GM12878 (cell line): ENCODE measurements around the gene CTDNEP1. TPM values are rescaled to one million over a fixed set of nuclear protein-coding genes. Genes with fewer than 3 reads are reported as not detected.

Experiments
- ATAC-seq: fragments of 200-7000 bp; cut with Tn5 transposase; 3 replicates; pipeline ENCODE4 v1.9.1; 2020; ENCODE audit warnings: mild to moderate bottlenecking, moderate library complexity
- BruUV-seq: library from RNA; stranded (reverse); fragments of 400-500 nt; replicated peaks from 2 replicates; lab custom pipeline; 2021; lab: Mats Ljungman, UMichigan
- CTCF ChIA-PET: fragments of 300-600 bp; sonication (Branson Sonifier 250); formaldehyde crosslinking; extraction: SDS; loops from one replicate; lab custom pipeline; 2021; ENCODE audit warnings: inconsistent platforms; lab: Yijun Ruan, JAX
- POLR2A ChIA-PET: fragments of 350-600 bp; formaldehyde crosslinking; extraction: SDS; loops from one replicate; lab custom pipeline; 2021; ENCODE audit warnings: inconsistent platforms; lab: Charles Lee
- RAD21 ChIA-PET: fragments of 300-600 bp; sonication (Branson Sonifier 250); formaldehyde crosslinking; loops from one replicate; lab custom pipeline; 2023; ENCODE audit warnings: antibody characterized with exemption; ENCODE audit not compliant: unreplicated experiment; lab: Charles Lee
- SMC1A ChIA-PET: fragments of 300-600 bp; sonication (Branson Sonifier 250); formaldehyde crosslinking; loops from one replicate; lab custom pipeline; 2023; ENCODE audit not compliant: unreplicated experiment, uncharacterized antibody; lab: Charles Lee
- DNase-seq: peaks from one replicate; pipeline ENCODE4 v3.0.0-alpha.2; 2011; ENCODE audit warnings: low read depth, low spot score
- FAIRE-seq: peaks from 3 replicates; lab custom pipeline; 2011; peaks lifted over from hg19 to GRCh38; lab: Jason Lieb, UNC
- H2AFZ ChIP-seq: 2 replicates; pipeline ENCODE4 v1.6.0; 2011; ENCODE audit warnings: low read depth, low read length, control low read depth; ENCODE audit not compliant: control insufficient read depth
- H3K27ac ChIP-seq: 2 replicates; pipeline ENCODE4 v1.5.1; 2011; ENCODE audit warnings: control low read depth; ENCODE audit not compliant: control insufficient read depth, insufficient read depth
- H3K27me3 ChIP-seq, 2 experiments: replicated peaks in 1 of 2; 2 replicates each; pipeline versions ENCODE4 v1.6.0 to v1.6.1; 2011; ENCODE audit warnings: low read length in 1 of 2; ENCODE audit not compliant: control insufficient read depth in 2 of 2, insufficient read depth in 2 of 2
- H3K36me3 ChIP-seq, 2 experiments: 2 replicates each; pipeline ENCODE4 v1.5.1; 2011; ENCODE audit warnings: low read length in 1 of 2; ENCODE audit not compliant: control insufficient read depth in 2 of 2, insufficient read depth in 2 of 2
- H3K4me1 ChIP-seq: 2 replicates; pipeline ENCODE4 v1.6.1; 2011; ENCODE audit warnings: mild to moderate bottlenecking, low read length, moderate library complexity, mixed read lengths; ENCODE audit not compliant: control insufficient read depth, insufficient read depth
- H3K4me2 ChIP-seq: 2 replicates; pipeline ENCODE4 v1.6.0; 2011; ENCODE audit warnings: control low read depth; ENCODE audit not compliant: control insufficient read depth, insufficient read depth
- H3K4me3 ChIP-seq: fragments of 200-600 bp; sonication (generic); 2 replicates; pipeline ENCODE4 v1.5.1; 2016
- H3K79me2 ChIP-seq: 2 replicates; pipeline ENCODE4 v1.6.0; 2011; ENCODE audit warnings: low read length; ENCODE audit not compliant: control insufficient read depth, insufficient read depth
- H3K9ac ChIP-seq: 2 replicates; pipeline ENCODE4 v1.8.0; 2011; ENCODE audit warnings: low read length, control low read depth, mixed read lengths; ENCODE audit not compliant: control insufficient read depth, insufficient read depth
- H3K9me3 ChIP-seq: replicated peaks from 3 replicates; pipeline ENCODE4 v1.5.1; 2011; ENCODE audit warnings: mild to moderate bottlenecking, low read length; ENCODE audit not compliant: control insufficient read depth, insufficient read depth
- H4K20me1 ChIP-seq: 2 replicates; pipeline ENCODE4 v1.6.0; 2011; ENCODE audit not compliant: control insufficient read depth, insufficient read depth
- BACH1 ChIP-seq: fragments of 450-650 bp; IDR thresholded peaks from 2 replicates; pipeline ENCODE4 v1.6.1; 2017; ENCODE audit warnings: mild to moderate bottlenecking, borderline replicate concordance
- CBX5 ChIP-seq: sonication (generic); IDR thresholded peaks from 2 replicates; pipeline ENCODE4 v1.6.1; 2016; ENCODE audit warnings: low read depth, moderate library complexity, mild to moderate bottlenecking, inconsistent platforms
- CREB1 ChIP-seq: IDR thresholded peaks from 2 replicates; pipeline ENCODE4 v1.6.1; 2012; ENCODE audit warnings: low read depth, mild to moderate bottlenecking, inconsistent platforms
- DPF2 ChIP-seq: fragments of 450-650 bp; IDR thresholded peaks from 2 replicates; pipeline ENCODE4 v1.6.1; 2017; ENCODE audit warnings: mild to moderate bottlenecking
- EED ChIP-seq: sonication (generic); IDR thresholded peaks from 2 replicates; pipeline ENCODE4 v1.6.1; 2016; ENCODE audit warnings: antibody characterized with exemption, low read depth
- FOXK2 ChIP-seq: fragments of 450-650 bp; IDR thresholded peaks from 2 replicates; pipeline ENCODE4 v1.6.1; 2017; ENCODE audit warnings: mild to moderate bottlenecking, moderate library complexity
- IKZF2 ChIP-seq, 2 experiments: fragments of 450-650 bp; IDR thresholded peaks; 2 replicates each; pipeline ENCODE4 v1.6.1; 2017; ENCODE audit warnings: mild to moderate bottlenecking in 2 of 2, moderate library complexity in 2 of 2
- MYC ChIP-seq: IDR thresholded peaks from 2 replicates; pipeline ENCODE4 v1.6.1; 2011; ENCODE audit warnings: mild to moderate bottlenecking, low read length, moderate library complexity, inconsistent platforms; ENCODE audit not compliant: insufficient read depth, insufficient replicate concordance, insufficient read length, severe bottlenecking
- NFIC ChIP-seq: IDR thresholded peaks from 2 replicates; pipeline ENCODE4 v1.6.1; 2012; ENCODE audit warnings: low read depth, mild to moderate bottlenecking, inconsistent platforms, low read length, moderate library complexity
- PAX5 ChIP-seq: IDR thresholded peaks from 2 replicates; pipeline ENCODE4 v1.6.1; 2011; ENCODE audit warnings: low read depth, low read length, borderline replicate concordance
- RUNX3 ChIP-seq: IDR thresholded peaks from 2 replicates; pipeline ENCODE4 v1.6.1; 2012; ENCODE audit warnings: low read length, inconsistent platforms
- SPI1 ChIP-seq: IDR thresholded peaks from 2 replicates; pipeline ENCODE4 v1.6.1; 2011; ENCODE audit warnings: low read depth, mild to moderate bottlenecking, low read length, moderate library complexity, borderline replicate concordance; ENCODE audit not compliant: insufficient read depth
- SRF ChIP-seq, 2 experiments: IDR thresholded peaks; 2 replicates each; pipeline ENCODE4 v1.6.1; 2011; ENCODE audit warnings: low read depth in 2 of 2, low read length in 2 of 2, mild to moderate bottlenecking in 1 of 2, moderate library complexity in 1 of 2
- TCF7 ChIP-seq: IDR thresholded peaks from 2 replicates; pipeline ENCODE4 v1.6.1; 2014; ENCODE audit warnings: antibody characterized with exemption, borderline replicate concordance
- WRNIP1 ChIP-seq: IDR thresholded peaks from 2 replicates; pipeline ENCODE4 v1.6.1; 2011; ENCODE audit warnings: low read depth, low read length, improper control_type of control experiment, borderline replicate concordance
- YBX1 ChIP-seq: fragments of 450-650 bp; IDR thresholded peaks from 2 replicates; pipeline ENCODE4 v1.6.1; 2016; ENCODE audit warnings: antibody characterized with exemption
- WGBS: methylation state at CpG from one replicate; pipeline ENCODE4 v1.1.6; 2016; ENCODE audit warnings: low lambda C conversion rate; ENCODE audit not compliant: insufficient replicate concordance, insufficient coverage; ENCODE audit errors: missing lambda C conversion rate; 5-methylcytosine and 5-hydroxymethylcytosine counted together
- in situ Hi-C: fragments of 300-500 bp; cut with MboI; formaldehyde crosslinking; loops from 9 replicates; pipeline ENCODE4 v1.14.3; 2018; ENCODE audit warnings: mixed read lengths
- intact Hi-C: fragments of 100-400 bp; cut with micrococcal nuclease; formaldehyde crosslinking; loops from one replicate; pipeline ENCODE4 v1.14.2; 2022; ENCODE audit not compliant: unreplicated experiment
- polyA plus RNA-seq, 11 experiments: library from polyadenylated mRNA; depleted of rRNA in 4 of 11; unstranded in 6 of 11; stranded (reverse) in 5 of 11; fragments of >200 nt; fragmentation: Nextera tagmentation in 4 of 11; fragmentation: Illumina TruSeq in 1 of 11; extraction: Ambion mirVana in 4 of 11; extraction: Trizol in 1 of 11; gene quantifications; 1 replicate in 1 of 11; 2 replicates in 10 of 11; pipeline versions ENCODE4 v1.2.1 to v1.2.3, GENCODE V29; 2011 to 2016; ENCODE audit warnings: inconsistent platforms in 2 of 11, missing spikeins in 2 of 11, low read depth in 1 of 11
- total RNA-seq, 4 experiments: library from RNA; depleted of rRNA in 3 of 4; stranded (reverse); fragments of >200 nt in 3 of 4; fragmentation: Illumina TruSeq in 1 of 4; extraction: Trizol in 1 of 4; gene quantifications; 2 replicates each; pipeline versions ENCODE4 v1.2.1 to v1.2.3, GENCODE V29; 2013 to 2021
- TF ChIP-seq, protein P1 (sequence below): IDR thresholded peaks from 2 replicates; pipeline ENCODE4 v1.6.1; 2011; ENCODE audit warnings: low read depth, mild to moderate bottlenecking, low read length, moderate library complexity, borderline replicate concordance; ENCODE audit errors: extremely low read depth
- TF ChIP-seq, protein P2 (sequence below): IDR thresholded peaks from 2 replicates; pipeline ENCODE4 v1.6.1; 2012; ENCODE audit warnings: low read depth, low read length, improper control_type of control experiment
- TF ChIP-seq, protein P3 (sequence below): IDR thresholded peaks from 2 replicates; pipeline ENCODE4 v1.6.1; 2011; ENCODE audit warnings: borderline replicate concordance, low read depth, mild to moderate bottlenecking, moderate library complexity, low read length; ENCODE audit not compliant: insufficient read depth, poor library complexity, severe bottlenecking

The CTDNEP1 gene
- total and polyA plus RNA-seq, 10 of the 15 experiments (the other 5 are each of a cell fraction or from before 2014, with no cell fraction given): 23.7 to 176 (median 30.3) TPM

DNA sequence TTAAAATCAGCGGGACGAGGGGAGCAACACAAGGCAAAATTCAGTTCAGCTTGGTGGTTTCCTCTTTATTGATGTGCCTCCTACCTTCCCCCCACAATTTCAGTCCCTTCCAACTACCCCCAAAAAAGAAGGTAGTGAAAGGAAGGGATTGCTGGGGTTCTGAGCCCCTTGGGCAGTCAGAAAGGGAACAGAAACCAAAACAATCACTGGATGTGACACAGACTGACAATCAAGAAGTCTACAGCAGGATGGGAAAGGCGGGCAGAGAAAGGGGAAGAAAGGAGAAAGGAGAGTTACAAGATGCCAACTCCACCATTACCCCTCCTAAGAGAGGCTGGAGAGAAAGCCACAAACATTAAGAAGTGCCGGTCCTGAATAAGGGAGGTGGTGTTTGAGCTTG lies 11.2 kb downstream of the CTDNEP1 start:
- ATAC-seq: no peak
- Histone ChIP-seq H2AFZ (no peak overlapping the region), H3K9me3 (no peaks in the 10 kb centered on the region), H3K79me2 (peaks cover 47% of the 10 kb centered on the region), H4K20me1 (no peaks in the 10 kb centered on the region), H3K4me2 (peak overlapping the region; percentile 94), H3K27me3 (no peaks in the 10 kb centered on the region), H3K4me1 (peaks cover 21% of the 10 kb centered on the region), H3K4me3 (peak overlapping the region; percentile 83), H3K36me3 (peaks cover 10 to 20% of the 10 kb centered on the region in 2 experiments), H3K9ac (peak overlapping the region; percentile 93), H3K27ac (peak overlapping the region; percentile 67)
- POLR2A ChIA-PET: interaction anchor here (1.3 to 7.3 kb wide), 3 partner anchors 10 to 20 kb away, joined by 3 to 99 read pairs (median 43); partner anchors contain the start of genes ACADVL, CTDNEP1, DLG4 and ELP5
- TF ChIP-seq, protein P1, sequence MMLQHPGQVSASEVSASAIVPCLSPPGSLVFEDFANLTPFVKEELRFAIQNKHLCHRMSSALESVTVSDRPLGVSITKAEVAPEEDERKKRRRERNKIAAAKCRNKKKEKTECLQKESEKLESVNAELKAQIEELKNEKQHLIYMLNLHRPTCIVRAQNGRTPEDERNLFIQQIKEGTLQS: no peak
- peak; percentile 67 for TF ChIP-seq EED
- 0 out of 2 replicates have a peak, but pooled peaks have one; percentile 17 for TF ChIP-seq NFIC
- no peak for TF ChIP-seq DPF2
- TF ChIP-seq SPI1: peak; percentile 73
- no peak for TF ChIP-seq FOXK2
- TF ChIP-seq MYC: no peak
- TF ChIP-seq CREB1: no peak
- TF ChIP-seq, protein P2, sequence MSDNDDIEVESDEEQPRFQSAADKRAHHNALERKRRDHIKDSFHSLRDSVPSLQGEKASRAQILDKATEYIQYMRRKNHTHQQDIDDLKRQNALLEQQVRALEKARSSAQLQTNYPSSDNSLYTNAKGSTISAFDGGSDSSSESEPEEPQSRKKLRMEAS: no peak
- TF ChIP-seq TCF7: no peak
- TF ChIP-seq SRF (IDR thresholded peaks at IDR 0.05; ENCODE audit: low read depth in 2 of 2, low read length in 2 of 2): no peak
- no peak for TF ChIP-seq BACH1
- peak in 1 of 2 experiments; percentile 19; a peak in 1 of 4 replicates for TF ChIP-seq IKZF2 (IDR thresholded peaks at IDR 0.05)
- TF ChIP-seq WRNIP1: no peak
- TF ChIP-seq RUNX3: 0 out of 2 replicates have a peak, but pooled peaks have one; percentile 3
- TF ChIP-seq PAX5: no peak
- no peak for TF ChIP-seq CBX5
- no peak for TF ChIP-seq YBX1
- TF ChIP-seq, protein P3, sequence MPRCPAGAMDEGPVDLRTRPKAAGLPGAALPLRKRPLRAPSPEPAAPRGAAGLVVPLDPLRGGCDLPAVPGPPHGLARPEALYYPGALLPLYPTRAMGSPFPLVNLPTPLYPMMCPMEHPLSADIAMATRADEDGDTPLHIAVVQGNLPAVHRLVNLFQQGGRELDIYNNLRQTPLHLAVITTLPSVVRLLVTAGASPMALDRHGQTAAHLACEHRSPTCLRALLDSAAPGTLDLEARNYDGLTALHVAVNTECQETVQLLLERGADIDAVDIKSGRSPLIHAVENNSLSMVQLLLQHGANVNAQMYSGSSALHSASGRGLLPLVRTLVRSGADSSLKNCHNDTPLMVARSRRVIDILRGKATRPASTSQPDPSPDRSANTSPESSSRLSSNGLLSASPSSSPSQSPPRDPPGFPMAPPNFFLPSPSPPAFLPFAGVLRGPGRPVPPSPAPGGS: no peak
- RAD21 ChIA-PET: interaction anchor here (2.0 to 6.3 kb wide), 2 partner anchors 9 to 20 kb away, joined by 9 to 51 read pairs; partner anchors contain the start of genes ACADVL and DLG4
- no peak for DNase-seq
- SMC1A ChIA-PET: interaction anchor here (3.6 to 4.3 kb wide), 2 partner anchors 10 to 20 kb away, joined by 26 to 34 read pairs; partner anchors contain the start of genes ACADVL, CTDNEP1, DLG4 and ELP5
- FAIRE-seq: no peak
- in situ Hi-C loops (no loop called here), intact Hi-C loops (loop anchor here (5.0 kb wide), 1 partner anchor 67 kb away; the partner anchor contains the start of gene EIF5A)
- 11% methylated on average over 4 of the region's 4 CpGs for whole genome bisulfite sequencing
- no TSS peak for BruUV-seq
- CTCF ChIA-PET: interaction anchor here (1.3 to 6.0 kb wide), 2 partner anchors 20 to 26 kb away, joined by 3 to 70 read pairs; partner anchors contain the start of genes ACADVL and DLG4
